HG03159 (cell line): Measurements from ENCODE around the gene BDP1.
"Not testable (repeated sequence)": the region's sequence is repeated elsewhere in the genome, so short reads cannot be mapped to it uniquely, and the experiment has no call there.

Source experiments
- ATAC-seq: cut with Tn5 transposase; IDR thresholded peaks from one replicate; pipeline ENCODE4 v1.9.1; 2021; ENCODE audit warnings: mild to moderate bottlenecking, moderate library complexity; ENCODE audit not compliant: unreplicated experiment

BDP1 gene

GRCh38 chr5:71569748-71570509 is 114.5 kb downstream of the BDP1 start:
- ATAC-seq, result no peak

GRCh38 chr5:71571811-71572210 is 116.4 kb downstream of the BDP1 start:
- not testable (repeated sequence) for ATAC-seq

- ATAC-seq, result no peak
Observed at GRCh38 chr5:71573591-71573990, 118.1 kb downstream of the BDP1 start.

GRCh38 chr5:71575588-71575987 is 120.1 kb downstream of the BDP1 start:
- not testable (repeated sequence) for ATAC-seq

- no peak for ATAC-seq
Observed at GRCh38 chr5:71576241-71576640, 120.8 kb downstream of the BDP1 start.

GRCh38 chr5:71577839-71578238 is 122.4 kb downstream of the BDP1 start:
- ATAC-seq, result not testable (repeated sequence)

GRCh38 chr5:71582945-71583584 is 127.6 kb downstream of the BDP1 start:
- ATAC-seq, result no peak

- peak; percentile 10 for ATAC-seq
Observed at GRCh38 chr5:71586052-71586940, 130.8 kb downstream of the BDP1 start.

GRCh38 chr5:71586941-71587765 is 131.7 kb downstream of the BDP1 start, which contains the start of gene MCCC2:
MCCC2 (plus strand) TSS chr5:71587340; CDS start chr5:71587426, 86 bp downstream.
- ATAC-seq, result peak; percentile 96

GRCh38 chr5:71587766-71588532 is 132.5 kb downstream of the BDP1 start:
- peak; percentile 9 for ATAC-seq

- ATAC-seq, result no peak
Observed at GRCh38 chr5:71588533-71588885, 133.1 kb downstream of the BDP1 start.

- no peak for ATAC-seq
Observed at GRCh38 chr5:71589903-71590302, 134.5 kb downstream of the BDP1 start.

- ATAC-seq, result no peak
Observed at GRCh38 chr5:71591100-71591499, 135.6 kb downstream of the BDP1 start.

- ATAC-seq, result no peak
Observed at GRCh38 chr5:71596169-71596568, 140.7 kb downstream of the BDP1 start.

GRCh38 chr5:71597001-71597400 is 141.6 kb downstream of the BDP1 start:
- ATAC-seq, result no peak

- no peak for ATAC-seq
Observed at GRCh38 chr5:71600783-71601182, 145.3 kb downstream of the BDP1 start.

- ATAC-seq, result peak; percentile 93
Observed at GRCh38 chr5:71601222-71602026, 146.0 kb downstream of the BDP1 start.

- ATAC-seq, result not testable (repeated sequence)
Observed at GRCh38 chr5:71609916-71610315, 154.5 kb downstream of the BDP1 start.

- no peak for ATAC-seq
Observed at GRCh38 chr5:71615809-71616208, 160.4 kb downstream of the BDP1 start.
